Endothelial cell of umbilical vein (primary cell): ENCODE data around the gene CASKIN1.

Experiments
- FOS ChIP-seq: IDR thresholded peaks from 2 replicates; pipeline ENCODE4 v1.6.1; 2011; ENCODE audit warnings: mild to moderate bottlenecking, low read length, moderate library complexity, borderline replicate concordance; ENCODE audit not compliant: insufficient read depth
- POLR2A ChIP-seq: IDR thresholded peaks from 2 replicates; pipeline ENCODE4 v1.6.1; 2012; ENCODE audit warnings: low read depth, mild to moderate bottlenecking, control low read depth, low read length
- POLR2AphosphoS5 ChIP-seq: IDR thresholded peaks from 2 replicates; pipeline ENCODE4 v1.6.1; 2012; ENCODE audit warnings: low read depth, mild to moderate bottlenecking, control low read depth, low read length, moderate library complexity; ENCODE audit not compliant: insufficient read depth
- TF ChIP-seq, protein P1 (sequence below): IDR thresholded peaks from 2 replicates; pipeline ENCODE4 v1.6.1; 2011; ENCODE audit not compliant: insufficient read depth, insufficient read length
- TF ChIP-seq, protein P2 (sequence below), 2 donors: IDR thresholded peaks; 1 replicate in 1 of 2; 2 replicates in 1 of 2; pipeline ENCODE4 v1.5.1; 2011; ENCODE audit warnings: low read length in 2 of 2, mild to moderate bottlenecking in 2 of 2, moderate library complexity in 2 of 2, control low read depth in 1 of 2, inconsistent platforms in 1 of 2, low read depth in 1 of 2; ENCODE audit not compliant: insufficient read depth in 1 of 2; ENCODE audit errors: extremely low read depth in 1 of 2

DNA sequence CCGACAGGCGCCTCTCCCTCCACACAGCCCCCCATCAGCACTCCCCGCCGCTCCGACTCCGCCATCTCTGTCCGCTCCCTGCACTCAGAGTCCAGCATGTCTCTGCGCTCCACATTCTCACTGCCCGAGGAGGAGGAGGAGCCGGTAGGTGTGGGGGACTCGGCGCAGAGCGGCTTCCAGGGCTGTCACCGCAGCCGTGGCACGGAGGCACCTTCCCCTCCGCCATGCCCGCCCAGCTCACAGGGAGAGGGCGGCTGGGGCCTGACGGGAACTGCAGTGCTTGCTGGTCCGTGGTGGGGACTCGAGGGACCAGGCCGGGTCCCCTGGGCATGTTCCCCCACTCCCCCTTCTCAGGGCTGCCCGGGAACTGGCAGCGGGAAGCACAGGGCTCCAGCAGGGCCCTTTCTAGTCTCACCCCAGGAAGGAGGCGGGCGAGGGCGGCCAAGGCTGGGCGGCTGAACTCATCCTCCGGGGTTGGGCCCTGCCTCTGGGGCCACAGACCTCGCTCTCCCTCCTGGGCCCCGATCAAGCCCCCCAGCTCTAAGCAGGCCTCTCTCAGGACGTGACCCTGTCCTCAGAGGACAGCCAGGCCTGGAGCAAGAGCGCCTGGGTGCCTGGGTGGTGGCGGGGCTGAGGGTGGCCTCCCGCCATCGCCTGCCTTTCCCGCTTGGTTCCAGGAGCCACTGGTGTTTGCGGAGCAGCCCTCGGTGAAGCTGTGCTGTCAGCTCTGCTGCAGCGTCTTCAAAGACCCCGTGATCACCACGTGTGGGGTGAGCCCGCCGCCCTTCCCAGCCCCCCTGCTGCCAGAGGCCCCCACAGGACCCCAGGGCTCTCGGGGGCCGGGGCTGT lies 25.6 kb downstream of the CASKIN1 start:
- TF ChIP-seq POLR2A (no peak), POLR2AphosphoS5 (no peak), FOS (no peak)
- TF ChIP-seq, protein P1, sequence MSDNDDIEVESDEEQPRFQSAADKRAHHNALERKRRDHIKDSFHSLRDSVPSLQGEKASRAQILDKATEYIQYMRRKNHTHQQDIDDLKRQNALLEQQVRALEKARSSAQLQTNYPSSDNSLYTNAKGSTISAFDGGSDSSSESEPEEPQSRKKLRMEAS: no peak
- TF ChIP-seq, protein P2, sequence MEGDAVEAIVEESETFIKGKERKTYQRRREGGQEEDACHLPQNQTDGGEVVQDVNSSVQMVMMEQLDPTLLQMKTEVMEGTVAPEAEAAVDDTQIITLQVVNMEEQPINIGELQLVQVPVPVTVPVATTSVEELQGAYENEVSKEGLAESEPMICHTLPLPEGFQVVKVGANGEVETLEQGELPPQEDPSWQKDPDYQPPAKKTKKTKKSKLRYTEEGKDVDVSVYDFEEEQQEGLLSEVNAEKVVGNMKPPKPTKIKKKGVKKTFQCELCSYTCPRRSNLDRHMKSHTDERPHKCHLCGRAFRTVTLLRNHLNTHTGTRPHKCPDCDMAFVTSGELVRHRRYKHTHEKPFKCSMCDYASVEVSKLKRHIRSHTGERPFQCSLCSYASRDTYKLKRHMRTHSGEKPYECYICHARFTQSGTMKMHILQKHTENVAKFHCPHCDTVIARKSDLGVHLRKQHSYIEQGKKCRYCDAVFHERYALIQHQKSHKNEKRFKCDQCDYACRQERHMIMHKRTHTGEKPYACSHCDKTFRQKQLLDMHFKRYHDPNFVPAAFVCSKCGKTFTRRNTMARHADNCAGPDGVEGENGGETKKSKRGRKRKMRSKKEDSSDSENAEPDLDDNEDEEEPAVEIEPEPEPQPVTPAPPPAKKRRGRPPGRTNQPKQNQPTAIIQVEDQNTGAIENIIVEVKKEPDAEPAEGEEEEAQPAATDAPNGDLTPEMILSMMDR (IDR thresholded peaks at IDR 0.05; ENCODE audit: extremely low read depth in 1 of 2, insufficient read depth in 1 of 2, low read depth in 1 of 2, low read length in 2 of 2): no peak
